Kidney epithelial cell (primary cell): ENCODE results near the gene MPZL3. TPM values are rescaled to one million over a fixed set of nuclear protein-coding genes. Genes with fewer than 3 reads are reported as not detected.

Source experiments
- DNase-seq: peaks from one replicate; pipeline ENCODE4 v3.0.0-alpha.2; 2010; ENCODE audit warnings: low read depth
- H3K27me3 ChIP-seq: 2 replicates; pipeline ENCODE4 v1.6.0; 2011; ENCODE audit warnings: low read length; ENCODE audit not compliant: control insufficient read depth, insufficient read depth
- H3K36me3 ChIP-seq: 2 replicates; pipeline ENCODE4 v1.5.1; 2011; ENCODE audit warnings: low read length; ENCODE audit not compliant: control insufficient read depth, insufficient read depth
- H3K4me3 ChIP-seq: 2 replicates; pipeline ENCODE4 v1.5.1; 2011; ENCODE audit warnings: low read depth, mild to moderate bottlenecking, control low read depth, low read length
- CTCF ChIP-seq: IDR thresholded peaks from 2 replicates; pipeline ENCODE4 v1.5.1; 2011; ENCODE audit warnings: mild to moderate bottlenecking, moderate library complexity, low read length, control low read depth, inconsistent platforms; ENCODE audit not compliant: insufficient read depth, poor library complexity, severe bottlenecking
- total RNA-seq: library from RNA; depleted of rRNA; stranded (reverse); fragments of >200 nt; gene quantifications from 2 replicates; pipeline ENCODE4 v1.2.3, GENCODE V29; 2015

The MPZL3 gene
- total RNA-seq, 1 donor from 2014 or later: 9.4 TPM

- Histone ChIP-seq H3K36me3 (no peaks in the 10 kb centered on the region), H3K27me3 (no peaks in the 10 kb centered on the region), H3K4me3 (no peak overlapping the region)
- no peak for TF ChIP-seq CTCF
- DNase-seq: no peak
These were observed 9.0 kb downstream of the MPZL3 start for GRCh38 chr11:118243161-118243560.

GRCh38 chr11:118241764-118242098 is 10.4 kb downstream of the MPZL3 start:
- H3K27me3 ChIP-seq: no peaks in the 10 kb centered on the region
- TF ChIP-seq CTCF: no peak
- H3K4me3 ChIP-seq: no peak overlapping the region

GRCh38 chr11:118240999-118241763 is 11.0 kb downstream of the MPZL3 start:
- H3K27me3 ChIP-seq: no peaks in the 10 kb centered on the region
- no peak for DNase-seq
- no peak overlapping the region for H3K4me3 ChIP-seq
- H3K36me3 ChIP-seq: no peaks in the 10 kb centered on the region
- no peak for TF ChIP-seq CTCF

More at GRCh38 chr11:118241764-118242098, 10.4 kb downstream of the MPZL3 start:
- no peak for DNase-seq
- H3K36me3 ChIP-seq: no peaks in the 10 kb centered on the region

- Histone ChIP-seq H3K4me3 (no peak overlapping the region), H3K27me3 (no peaks in the 10 kb centered on the region), H3K36me3 (no peaks in the 10 kb centered on the region)
- DNase-seq: no peak
- TF ChIP-seq CTCF: no peak
These were observed 12.5 kb downstream of the MPZL3 start for GRCh38 chr11:118239509-118240205.

- DNase-seq: no peak
- Histone ChIP-seq H3K4me3 (no peak overlapping the region), H3K36me3 (no peaks in the 10 kb centered on the region), H3K27me3 (no peaks in the 10 kb centered on the region)
- TF ChIP-seq CTCF: no peak
These were observed 13.2 kb downstream of the MPZL3 start for GRCh38 chr11:118238929-118239328.

GRCh38 chr11:118238421-118238820 is 13.7 kb downstream of the MPZL3 start:
- no peak for DNase-seq
- no peak overlapping the region for H3K4me3 ChIP-seq
- H3K36me3 ChIP-seq: no peaks in the 10 kb centered on the region
- no peak for TF ChIP-seq CTCF
- H3K27me3 ChIP-seq: no peaks in the 10 kb centered on the region
